GM23338 (cell line): ENCODE measurements around the gene LRP11.
"Not testable (repeated sequence)": the region's sequence is repeated elsewhere in the genome, so short reads cannot be mapped to it uniquely, and the experiment has no call there.

Experiments
- CREB1 ChIP-seq: fragments of 250-450 bp; sonication (Bioruptor Pico); IDR thresholded peaks from 2 replicates; pipeline ENCODE4 v1.5.0; 2020; ENCODE audit warnings: low read depth, mild to moderate bottlenecking, moderate library complexity
- EZH2 ChIP-seq: fragments of 200-600 bp; sonication (generic); IDR thresholded peaks from one replicate; pipeline ENCODE4 v1.8.0; 2017; ENCODE audit warnings: antibody characterized with exemption, mild to moderate bottlenecking, low read depth; ENCODE audit not compliant: unreplicated experiment
- EZH2phosphoT487 ChIP-seq: fragments of 200-600 bp; sonication (generic); IDR thresholded peaks from one replicate; pipeline ENCODE4 v1.8.1; 2018; ENCODE audit warnings: antibody characterized with exemption; ENCODE audit not compliant: unreplicated experiment
- JUNB ChIP-seq: IDR thresholded peaks from one replicate; pipeline ENCODE4 v1.6.1; 2016; ENCODE audit warnings: antibody characterized with exemption; ENCODE audit not compliant: unreplicated experiment
- NANOG ChIP-seq: IDR thresholded peaks from 2 replicates; pipeline ENCODE4 v1.6.1; 2016; ENCODE audit warnings: antibody characterized with exemption, borderline replicate concordance
- POLR2AphosphoS5 ChIP-seq: IDR thresholded peaks from 2 replicates; pipeline ENCODE4 v1.6.1; 2016; ENCODE audit warnings: antibody characterized with exemption, low read depth
- STAT1 ChIP-seq: IDR thresholded peaks from one replicate; pipeline ENCODE4 v1.6.1; 2016; ENCODE audit warnings: antibody characterized with exemption; ENCODE audit not compliant: unreplicated experiment
- ZNF114 ChIP-seq: fragments of 250-450 bp; sonication (Bioruptor Pico); IDR thresholded peaks from 2 replicates; pipeline ENCODE4 v1.5.0; 2020; ENCODE audit warnings: mild to moderate bottlenecking, moderate library complexity
- ZNF331 ChIP-seq: fragments of 250-450 bp; sonication (Bioruptor Pico); IDR thresholded peaks from 2 replicates; pipeline ENCODE4 v1.5.0; 2020; ENCODE audit warnings: low read depth, mild to moderate bottlenecking, moderate library complexity
- TF ChIP-seq, protein P1 (sequence below), 2 experiments: fragments of 200-600 bp in 1 of 2; sonication (generic) in 1 of 2; conservative IDR thresholded peaks; 2 replicates each; pipeline versions ENCODE4 v1.5.1 to v1.6.1; 2016 to 2017; ENCODE audit warnings: antibody characterized with exemption in 2 of 2, low read depth in 2 of 2, mild to moderate bottlenecking in 2 of 2, moderate library complexity in 1 of 2
- TF ChIP-seq, protein P2 (sequence below): IDR thresholded peaks from one replicate; pipeline ENCODE4 v1.6.1; 2018; ENCODE audit warnings: antibody characterized with exemption; ENCODE audit not compliant: unreplicated experiment

DNA sequence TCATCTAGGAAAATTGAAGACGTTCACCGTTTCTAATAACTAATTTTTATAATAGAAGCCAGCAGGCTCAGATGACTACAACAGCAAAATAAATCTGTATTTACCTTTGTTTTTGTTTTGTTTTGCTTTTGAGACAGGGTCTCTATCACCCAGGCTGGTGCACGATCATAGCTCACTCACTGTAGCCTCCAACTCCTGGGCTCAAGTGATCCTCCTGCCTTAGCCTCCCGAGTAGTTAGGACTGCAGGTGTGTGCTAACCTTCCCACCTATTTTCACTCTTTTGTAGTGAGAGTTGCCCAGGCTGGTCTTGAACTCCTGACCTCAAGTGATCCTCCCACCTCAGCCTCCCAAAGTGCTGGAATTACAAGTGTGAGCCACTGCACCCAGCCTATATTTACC lies 10.1 kb downstream of the LRP11 start:
- not testable (repeated sequence) for TF ChIP-seq POLR2AphosphoS5; EZH2phosphoT487; STAT1; CREB1 (CRISPR knock-in tag); EZH2; JUNB; ZNF331 (CRISPR knock-in tag); ZNF114; NANOG
- TF ChIP-seq, protein P1, sequence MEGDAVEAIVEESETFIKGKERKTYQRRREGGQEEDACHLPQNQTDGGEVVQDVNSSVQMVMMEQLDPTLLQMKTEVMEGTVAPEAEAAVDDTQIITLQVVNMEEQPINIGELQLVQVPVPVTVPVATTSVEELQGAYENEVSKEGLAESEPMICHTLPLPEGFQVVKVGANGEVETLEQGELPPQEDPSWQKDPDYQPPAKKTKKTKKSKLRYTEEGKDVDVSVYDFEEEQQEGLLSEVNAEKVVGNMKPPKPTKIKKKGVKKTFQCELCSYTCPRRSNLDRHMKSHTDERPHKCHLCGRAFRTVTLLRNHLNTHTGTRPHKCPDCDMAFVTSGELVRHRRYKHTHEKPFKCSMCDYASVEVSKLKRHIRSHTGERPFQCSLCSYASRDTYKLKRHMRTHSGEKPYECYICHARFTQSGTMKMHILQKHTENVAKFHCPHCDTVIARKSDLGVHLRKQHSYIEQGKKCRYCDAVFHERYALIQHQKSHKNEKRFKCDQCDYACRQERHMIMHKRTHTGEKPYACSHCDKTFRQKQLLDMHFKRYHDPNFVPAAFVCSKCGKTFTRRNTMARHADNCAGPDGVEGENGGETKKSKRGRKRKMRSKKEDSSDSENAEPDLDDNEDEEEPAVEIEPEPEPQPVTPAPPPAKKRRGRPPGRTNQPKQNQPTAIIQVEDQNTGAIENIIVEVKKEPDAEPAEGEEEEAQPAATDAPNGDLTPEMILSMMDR (conservative IDR thresholded peaks at IDR 0.05; ENCODE audit: low read depth in 2 of 2), result not testable (repeated sequence)
- TF ChIP-seq, protein P2, sequence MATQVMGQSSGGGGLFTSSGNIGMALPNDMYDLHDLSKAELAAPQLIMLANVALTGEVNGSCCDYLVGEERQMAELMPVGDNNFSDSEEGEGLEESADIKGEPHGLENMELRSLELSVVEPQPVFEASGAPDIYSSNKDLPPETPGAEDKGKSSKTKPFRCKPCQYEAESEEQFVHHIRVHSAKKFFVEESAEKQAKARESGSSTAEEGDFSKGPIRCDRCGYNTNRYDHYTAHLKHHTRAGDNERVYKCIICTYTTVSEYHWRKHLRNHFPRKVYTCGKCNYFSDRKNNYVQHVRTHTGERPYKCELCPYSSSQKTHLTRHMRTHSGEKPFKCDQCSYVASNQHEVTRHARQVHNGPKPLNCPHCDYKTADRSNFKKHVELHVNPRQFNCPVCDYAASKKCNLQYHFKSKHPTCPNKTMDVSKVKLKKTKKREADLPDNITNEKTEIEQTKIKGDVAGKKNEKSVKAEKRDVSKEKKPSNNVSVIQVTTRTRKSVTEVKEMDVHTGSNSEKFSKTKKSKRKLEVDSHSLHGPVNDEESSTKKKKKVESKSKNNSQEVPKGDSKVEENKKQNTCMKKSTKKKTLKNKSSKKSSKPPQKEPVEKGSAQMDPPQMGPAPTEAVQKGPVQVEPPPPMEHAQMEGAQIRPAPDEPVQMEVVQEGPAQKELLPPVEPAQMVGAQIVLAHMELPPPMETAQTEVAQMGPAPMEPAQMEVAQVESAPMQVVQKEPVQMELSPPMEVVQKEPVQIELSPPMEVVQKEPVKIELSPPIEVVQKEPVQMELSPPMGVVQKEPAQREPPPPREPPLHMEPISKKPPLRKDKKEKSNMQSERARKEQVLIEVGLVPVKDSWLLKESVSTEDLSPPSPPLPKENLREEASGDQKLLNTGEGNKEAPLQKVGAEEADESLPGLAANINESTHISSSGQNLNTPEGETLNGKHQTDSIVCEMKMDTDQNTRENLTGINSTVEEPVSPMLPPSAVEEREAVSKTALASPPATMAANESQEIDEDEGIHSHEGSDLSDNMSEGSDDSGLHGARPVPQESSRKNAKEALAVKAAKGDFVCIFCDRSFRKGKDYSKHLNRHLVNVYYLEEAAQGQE, result not testable (repeated sequence)
